Measurements from ENCODE around the gene PERM1. TPM values are rescaled to one million over a fixed set of nuclear protein-coding genes. Genes with fewer than 3 reads are reported as not detected.

The PERM1 gene
- total RNA-seq, 2 experiments from 2014 or later: not detected

DNA sequence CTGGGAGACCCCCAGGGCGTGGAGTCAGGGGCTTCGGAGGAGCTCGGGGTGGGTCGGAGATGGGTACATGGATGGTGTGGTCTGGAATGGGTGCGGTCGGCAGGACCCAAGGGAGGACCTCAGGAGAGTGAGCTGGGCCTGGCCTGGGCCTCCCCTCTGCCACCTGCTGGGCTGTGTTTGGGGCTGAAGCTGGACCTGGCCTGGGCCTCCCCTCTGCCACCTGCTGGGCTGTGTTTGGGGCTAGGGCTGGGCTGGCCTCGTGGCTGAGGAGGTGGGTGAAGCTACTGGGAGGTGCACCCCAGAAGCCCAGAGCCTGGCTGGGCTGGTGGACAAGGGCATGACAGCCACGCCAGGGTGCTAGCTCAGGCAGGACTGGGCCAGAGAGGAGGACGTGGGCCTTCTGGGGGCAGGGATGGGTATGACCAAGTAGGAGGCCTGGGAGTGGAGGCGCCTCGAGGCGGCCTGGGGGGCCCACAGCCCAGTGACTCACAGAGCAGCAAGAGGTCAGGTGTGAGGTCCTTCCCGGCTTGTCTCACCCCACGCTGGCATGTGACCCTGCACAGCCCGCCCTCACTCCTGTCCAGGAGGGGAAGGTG, 43.7 kb downstream of the PERM1 start:
- Histone ChIP-seq H3K36me3 (ENCODE audit: insufficient read depth, low read length) (no peaks in the 10 kb centered on the region), H3K27me3 (ENCODE audit: control insufficient read depth in 1 of 2, insufficient read depth in 2 of 2, low read length in 2 of 2) (peaks cover 53 to 67% of the 10 kb centered on the region in 2 experiments), H3K4me1 (ENCODE audit: insufficient read depth, low read length) (peaks cover 30% of the 10 kb centered on the region), H3K27ac (ENCODE audit: low read depth in 1 of 2, low read length in 2 of 2) (no peak overlapping the region), H3K4me3 (ENCODE audit: low read length) (no peak overlapping the region), H3K9me3 (ENCODE audit: control insufficient read depth in 1 of 2, insufficient read depth in 1 of 2, low read length in 2 of 2) (peaks cover 0 to 48% of the 10 kb centered on the region in 2 experiments)
- peaks cover 58% of the 10 kb centered on the region for H3K27me3 Mint-ChIP-seq
- peaks cover 5% of the 10 kb centered on the region for H3K4me1 Mint-ChIP-seq (ENCODE audit: low read depth)
- DNase-seq: peak in 1 of 14 experiments; percentile 48
- intact Hi-C loops (cut with DNase I, micrococcal nuclease): no loop called here
- POLR2A ChIA-PET: no interaction called here
- CTCF ChIA-PET: no interaction called here
- H3K27ac Mint-ChIP-seq: no peak overlapping the region
- TF ChIP-seq, protein P1, sequence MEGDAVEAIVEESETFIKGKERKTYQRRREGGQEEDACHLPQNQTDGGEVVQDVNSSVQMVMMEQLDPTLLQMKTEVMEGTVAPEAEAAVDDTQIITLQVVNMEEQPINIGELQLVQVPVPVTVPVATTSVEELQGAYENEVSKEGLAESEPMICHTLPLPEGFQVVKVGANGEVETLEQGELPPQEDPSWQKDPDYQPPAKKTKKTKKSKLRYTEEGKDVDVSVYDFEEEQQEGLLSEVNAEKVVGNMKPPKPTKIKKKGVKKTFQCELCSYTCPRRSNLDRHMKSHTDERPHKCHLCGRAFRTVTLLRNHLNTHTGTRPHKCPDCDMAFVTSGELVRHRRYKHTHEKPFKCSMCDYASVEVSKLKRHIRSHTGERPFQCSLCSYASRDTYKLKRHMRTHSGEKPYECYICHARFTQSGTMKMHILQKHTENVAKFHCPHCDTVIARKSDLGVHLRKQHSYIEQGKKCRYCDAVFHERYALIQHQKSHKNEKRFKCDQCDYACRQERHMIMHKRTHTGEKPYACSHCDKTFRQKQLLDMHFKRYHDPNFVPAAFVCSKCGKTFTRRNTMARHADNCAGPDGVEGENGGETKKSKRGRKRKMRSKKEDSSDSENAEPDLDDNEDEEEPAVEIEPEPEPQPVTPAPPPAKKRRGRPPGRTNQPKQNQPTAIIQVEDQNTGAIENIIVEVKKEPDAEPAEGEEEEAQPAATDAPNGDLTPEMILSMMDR (IDR thresholded peaks at IDR 0.05): no peak
- no peak overlapping the region for H3K4me3 Mint-ChIP-seq
- no peak for ATAC-seq (ENCODE audit: poor library complexity)
- no peaks in the 10 kb centered on the region for H3K36me3 Mint-ChIP-seq (ENCODE audit: low read depth)
- H3K9me3 Mint-ChIP-seq: no peaks in the 10 kb centered on the region

GRCh38 chr1:937521-937920, 44.4 kb downstream of the PERM1 start:
- intact Hi-C loops (cut with DNase I, micrococcal nuclease): no loop called here
- Histone ChIP-seq H3K4me3 (ENCODE audit: low read length) (no peak overlapping the region), H3K4me1 (ENCODE audit: insufficient read depth, low read length) (peaks cover 23% of the 10 kb centered on the region), H3K27me3 (ENCODE audit: control insufficient read depth in 1 of 2, insufficient read depth in 2 of 2, low read length in 2 of 2) (peaks cover 49 to 62% of the 10 kb centered on the region in 2 experiments), H3K9me3 (ENCODE audit: control insufficient read depth in 1 of 2, insufficient read depth in 1 of 2, low read length in 2 of 2) (peaks cover 0 to 43% of the 10 kb centered on the region in 2 experiments), H3K27ac (ENCODE audit: low read depth in 1 of 2, low read length in 2 of 2) (no peak overlapping the region), H3K36me3 (ENCODE audit: insufficient read depth, low read length) (no peaks in the 10 kb centered on the region)
- no peak overlapping the region for H3K4me3 Mint-ChIP-seq
- no peaks in the 10 kb centered on the region for H3K9me3 Mint-ChIP-seq
- H3K36me3 Mint-ChIP-seq (ENCODE audit: low read depth): no peaks in the 10 kb centered on the region
- TF ChIP-seq, protein P1 (IDR thresholded peaks at IDR 0.05): no peak
- POLR2A ChIA-PET: no interaction called here
- peaks cover 56% of the 10 kb centered on the region for H3K27me3 Mint-ChIP-seq
- no peak for ATAC-seq (ENCODE audit: poor library complexity)
- peaks cover 5% of the 10 kb centered on the region for H3K4me1 Mint-ChIP-seq (ENCODE audit: low read depth)
- CTCF ChIA-PET: no interaction called here
- no peak overlapping the region for H3K27ac Mint-ChIP-seq
- no peak for DNase-seq

DNA sequence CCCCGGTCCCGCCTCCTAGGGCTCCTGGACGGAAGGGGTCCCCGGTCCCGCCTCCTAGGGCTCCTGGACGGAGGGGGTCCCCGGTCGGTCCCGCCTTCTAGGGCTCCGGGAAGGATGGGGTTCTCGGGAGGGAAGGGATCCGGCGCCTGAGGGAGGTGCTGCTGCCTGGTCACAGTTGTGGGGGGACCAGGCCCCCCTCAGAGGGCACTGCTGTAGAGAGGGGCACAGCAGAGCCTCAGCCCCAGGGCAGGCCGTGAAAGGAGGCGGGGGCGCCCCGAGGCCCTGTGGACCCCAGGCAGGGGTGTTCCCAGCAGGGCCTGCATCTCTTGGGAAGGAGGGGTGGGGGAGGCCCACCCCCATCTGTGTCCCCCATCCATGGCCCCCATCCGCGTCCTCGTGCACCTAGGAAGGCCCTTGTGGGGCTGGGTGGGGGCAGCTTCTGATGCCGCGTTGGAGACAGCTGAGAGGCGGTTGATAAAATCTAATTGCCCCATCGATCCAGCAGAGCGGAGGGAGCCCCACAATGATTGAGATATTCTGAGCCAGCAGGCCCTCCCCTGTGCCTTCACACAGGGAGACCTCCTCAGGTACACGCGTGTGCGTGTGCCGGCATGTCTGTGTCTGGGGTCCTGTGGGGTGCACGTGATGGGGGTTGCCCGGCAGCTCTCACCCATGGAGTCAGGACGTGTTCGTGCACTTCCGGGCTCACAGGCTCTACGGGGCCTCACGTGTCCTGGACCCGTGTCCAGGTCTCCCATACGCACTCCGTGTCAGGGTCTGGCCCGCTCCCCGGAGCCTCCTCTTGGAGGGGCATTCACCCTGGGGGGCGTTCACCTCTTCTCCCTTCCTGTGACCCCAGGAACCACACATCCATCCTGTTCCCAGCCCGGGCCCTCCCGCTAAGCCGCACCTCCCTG, 45.3 kb downstream of the PERM1 start:
- TF ChIP-seq, protein P1 (IDR thresholded peaks at IDR 0.05): no peak
- Histone ChIP-seq H3K27me3 (ENCODE audit: control insufficient read depth in 1 of 2, insufficient read depth in 2 of 2, low read length in 2 of 2) (peaks cover 49 to 54% of the 10 kb centered on the region in 2 experiments), H3K36me3 (ENCODE audit: insufficient read depth, low read length) (no peaks in the 10 kb centered on the region), H3K4me3 (ENCODE audit: low read length) (no peak overlapping the region), H3K9me3 (ENCODE audit: control insufficient read depth in 1 of 2, insufficient read depth in 1 of 2, low read length in 2 of 2) (peaks cover 0 to 43% of the 10 kb centered on the region in 2 experiments), H3K27ac (ENCODE audit: low read depth in 1 of 2, low read length in 2 of 2) (no peak overlapping the region), H3K4me1 (ENCODE audit: insufficient read depth, low read length) (peaks cover 18% of the 10 kb centered on the region)
- Mint-ChIP-seq H3K27ac (no peak overlapping the region), H3K4me3 (no peak overlapping the region), H3K4me1 (ENCODE audit: low read depth) (peaks cover 5% of the 10 kb centered on the region), H3K27me3 (peaks cover 66% of the 10 kb centered on the region), H3K36me3 (ENCODE audit: low read depth) (no peaks in the 10 kb centered on the region), H3K9me3 (no peaks in the 10 kb centered on the region)
- CTCF ChIA-PET: no interaction called here
- intact Hi-C loops (cut with DNase I, micrococcal nuclease): no loop called here
- POLR2A ChIA-PET: no interaction called here
- DNase-seq (no peak), ATAC-seq (ENCODE audit: poor library complexity) (no peak)
